Loucy (cell line): ENCODE results near the gene PIAS4.

Source experiments
- H2AFZ ChIP-seq: fragments of 200-600 bp; sonication (generic); 2 replicates; pipeline ENCODE4 v1.6.0; 2016; ENCODE audit warnings: antibody characterized with exemption, mild to moderate bottlenecking, low read length, moderate library complexity
- H3F3A ChIP-seq: fragments of 200-600 bp; 2 replicates; pipeline ENCODE4 v1.6.0; 2016; ENCODE audit warnings: antibody characterized with exemption, low read depth, mild to moderate bottlenecking
- H3K27me3 ChIP-seq: fragments of 200-600 bp; sonication (generic); 2 replicates; pipeline ENCODE4 v1.6.1; 2014; ENCODE audit warnings: low read length, mild to moderate bottlenecking; ENCODE audit not compliant: insufficient read depth, poor library complexity, severe bottlenecking
- H3K36me3 ChIP-seq: fragments of 200-600 bp; sonication (generic); 2 replicates; pipeline ENCODE4 v1.6.1; 2016; ENCODE audit warnings: low read length; ENCODE audit not compliant: insufficient read depth
- H3K4me1 ChIP-seq: fragments of 200-600 bp; sonication (generic); 2 replicates; pipeline ENCODE4 v1.5.1; 2014; ENCODE audit warnings: low read length, mild to moderate bottlenecking; ENCODE audit not compliant: insufficient read depth, poor library complexity, severe bottlenecking
- H3K4me2 ChIP-seq: fragments of 200-600 bp; sonication (generic); 2 replicates; pipeline ENCODE4 v1.6.0; 2014; ENCODE audit warnings: antibody characterized with exemption, low read length, low read depth, mild to moderate bottlenecking; ENCODE audit not compliant: poor library complexity, severe bottlenecking
- H3K4me3 ChIP-seq: fragments of 200-600 bp; sonication (generic); 2 replicates; pipeline ENCODE4 v1.5.1; 2014; ENCODE audit warnings: low read length, mild to moderate bottlenecking, mixed read lengths; ENCODE audit not compliant: poor library complexity, severe bottlenecking
- H3K79me2 ChIP-seq: fragments of 200-600 bp; sonication (generic); 2 replicates; pipeline ENCODE4 v1.6.1; 2014; ENCODE audit warnings: low read length; ENCODE audit not compliant: insufficient read depth
- H3K9ac ChIP-seq: fragments of 200-600 bp; sonication (generic); 2 replicates; pipeline ENCODE4 v1.6.0; 2014; ENCODE audit warnings: mild to moderate bottlenecking, low read depth, low read length, moderate library complexity; ENCODE audit not compliant: poor library complexity, severe bottlenecking
- H3K9me2 ChIP-seq: fragments of 200-600 bp; sonication (generic); replicated peaks from 2 replicates; pipeline ENCODE4 v1.6.1; 2016; ENCODE audit warnings: low read depth, low read length, mixed read lengths
- H3K9me3 ChIP-seq: fragments of 200-600 bp; sonication (generic); 2 replicates; pipeline ENCODE4 v1.6.1; 2014; ENCODE audit warnings: mild to moderate bottlenecking, antibody characterized with exemption, low read length, low read depth; ENCODE audit not compliant: insufficient read depth
- H4K20me1 ChIP-seq: fragments of 200-600 bp; sonication (generic); 2 replicates; pipeline ENCODE4 v1.6.0; 2014; ENCODE audit warnings: antibody characterized with exemption, low read length, mild to moderate bottlenecking; ENCODE audit not compliant: insufficient read depth, poor library complexity, severe bottlenecking
- CTCF ChIP-seq: fragments of 200-600 bp; sonication (generic); conservative IDR thresholded peaks from 2 replicates; pipeline ENCODE4 v1.5.1; 2014; ENCODE audit warnings: mild to moderate bottlenecking, antibody characterized with exemption, low read length
- EZH2phosphoT487 ChIP-seq: fragments of 200-600 bp; IDR thresholded peaks from 2 replicates; pipeline ENCODE4 v1.6.1; 2018; ENCODE audit warnings: antibody characterized with exemption, mild to moderate bottlenecking, moderate library complexity, borderline replicate concordance

Gene PIAS4

GRCh38 chr19:4064149-4064495 lies 56.6 kb downstream of the PIAS4 start:
- Histone ChIP-seq H3K27me3 (no peaks in the 10 kb centered on the region), H3K4me2 (peak overlapping the region; percentile 79), H3K36me3 (peaks cover 5% of the 10 kb centered on the region; the same call in 1 of the 2 replicates), H3K9ac (peak overlapping the region; percentile 76), H3K4me3 (peak overlapping the region; percentile 78), H2AFZ (no peak overlapping the region), H3K4me1 (peaks cover 16% of the 10 kb centered on the region), H3K9me3 (no peaks in the 10 kb centered on the region), H4K20me1 (peaks cover 63% of the 10 kb centered on the region), H3K79me2 (peaks cover 68% of the 10 kb centered on the region), H3K9me2 (no peaks in the 10 kb centered on the region), H3F3A (no peaks in the 10 kb centered on the region)
- TF ChIP-seq CTCF (no peak), EZH2phosphoT487 (no peak)

DNA sequence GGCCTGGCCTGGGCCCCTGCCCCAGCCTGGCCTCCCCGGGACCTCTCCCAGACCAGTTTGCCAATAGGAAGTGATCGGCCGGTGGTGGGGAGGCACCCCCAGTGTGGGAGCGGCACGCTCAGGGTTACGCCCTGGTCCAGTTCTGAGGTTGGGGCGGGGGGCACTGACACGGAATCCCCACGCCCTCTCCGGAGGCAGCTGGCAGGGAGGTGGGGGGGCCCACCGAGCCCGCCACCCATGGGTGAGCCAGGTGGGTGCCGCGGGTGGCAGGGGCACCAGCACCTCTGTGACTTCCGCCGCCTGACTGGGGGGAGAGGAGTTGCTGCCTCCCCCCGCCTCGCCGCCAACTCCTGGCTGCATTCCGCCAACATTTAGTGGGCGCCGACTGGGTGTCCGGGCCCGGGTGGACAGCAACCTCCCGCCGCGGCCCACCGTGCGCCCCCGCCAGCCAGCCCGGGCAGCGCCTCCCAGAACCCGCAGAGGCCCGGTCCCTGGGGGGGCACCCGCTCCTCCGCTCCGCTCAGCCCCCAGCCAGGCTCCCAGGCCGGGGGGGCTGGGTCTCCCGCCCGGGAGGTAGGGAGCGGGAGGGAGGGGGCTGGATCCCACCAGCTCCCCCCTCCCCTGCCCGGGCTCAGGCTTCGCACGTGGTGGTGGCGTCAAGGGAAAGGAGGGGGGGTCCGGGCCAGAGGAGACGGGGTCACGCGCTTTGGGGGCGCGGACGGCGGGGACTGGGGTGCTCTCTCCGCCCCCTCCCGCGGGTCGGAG lies 57.1 kb downstream of the PIAS4 start:
- H4K20me1 ChIP-seq = peaks cover 57% of the 10 kb centered on the region
- peaks cover 16% of the 10 kb centered on the region for H3K4me1 ChIP-seq

DNA sequence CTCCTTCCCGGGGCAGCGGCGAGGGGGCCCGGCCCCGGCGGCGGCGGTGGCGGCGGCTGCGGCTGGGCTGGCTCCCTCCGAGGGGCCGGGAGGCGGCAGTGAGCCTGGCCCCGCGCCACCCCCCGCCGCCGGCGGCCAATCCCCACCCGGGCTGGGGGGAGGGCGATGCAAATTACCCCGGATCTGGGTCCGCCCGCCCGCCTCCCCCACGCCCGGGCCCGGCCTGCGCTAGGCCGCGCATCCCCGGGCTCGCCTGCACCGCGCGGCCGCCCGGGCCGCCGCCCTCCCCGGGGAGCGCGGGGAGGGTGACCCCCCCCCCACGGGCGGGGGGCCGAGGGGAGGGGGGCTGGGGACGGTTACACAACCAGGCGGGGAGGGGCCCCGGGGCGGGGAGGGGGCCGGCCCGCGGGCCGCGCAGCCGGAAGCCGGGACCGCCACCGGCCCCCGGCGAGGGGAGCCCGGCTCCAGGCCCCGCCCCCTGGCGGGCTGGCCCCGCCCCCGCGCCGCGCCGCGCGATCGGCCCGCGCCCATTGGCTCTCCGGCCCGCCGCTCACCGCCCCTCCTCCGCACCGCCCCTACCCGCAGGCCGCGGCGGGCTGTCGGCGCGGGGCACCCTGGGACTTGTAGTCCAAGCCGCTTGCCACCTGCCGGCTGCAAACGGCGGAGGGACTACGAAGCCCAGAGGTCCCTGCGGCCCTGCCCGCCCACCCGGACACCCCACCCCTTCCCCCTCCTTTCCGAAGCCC lies 58.1 kb downstream of the PIAS4 start:
- H3K4me3 ChIP-seq = peak overlapping the region; percentile 86
- peaks cover 55% of the 10 kb centered on the region for H3K79me2 ChIP-seq
- peak overlapping the region; percentile 99 for H3K9ac ChIP-seq

More for the DNA sequence above, 57.1 kb downstream of the PIAS4 start:
- H3K9me2 ChIP-seq = no peaks in the 10 kb centered on the region
- H3K4me3 ChIP-seq = peak overlapping the region; percentile 78
- H2AFZ ChIP-seq = no peak overlapping the region
- TF ChIP-seq EZH2phosphoT487 = no peak
- TF ChIP-seq CTCF = no peak
- H3K9ac ChIP-seq = peak overlapping the region; percentile 76
- no peaks in the 10 kb centered on the region for H3K9me3 ChIP-seq
- H3K27me3 ChIP-seq = no peaks in the 10 kb centered on the region
- peaks cover 64% of the 10 kb centered on the region for H3K79me2 ChIP-seq
- H3K36me3 ChIP-seq = peaks cover 5% of the 10 kb centered on the region; the same call in 1 of the 2 replicates
- H3K4me2 ChIP-seq = peak overlapping the region; percentile 79
- H3F3A ChIP-seq = no peaks in the 10 kb centered on the region

More for the DNA sequence above, 58.1 kb downstream of the PIAS4 start:
- H4K20me1 ChIP-seq = peaks cover 48% of the 10 kb centered on the region
- peaks cover 16% of the 10 kb centered on the region for H3K4me1 ChIP-seq
- TF ChIP-seq EZH2phosphoT487 (no peak), CTCF (no peak)
- no peaks in the 10 kb centered on the region for H3F3A ChIP-seq
- no peaks in the 10 kb centered on the region for H3K9me2 ChIP-seq
- no peaks in the 10 kb centered on the region for H3K9me3 ChIP-seq
- H2AFZ ChIP-seq = no peak overlapping the region
- no peak overlapping the region for H3K4me2 ChIP-seq
- peaks cover 5% of the 10 kb centered on the region; the same call in 1 of the 2 replicates for H3K36me3 ChIP-seq
- H3K27me3 ChIP-seq = no peaks in the 10 kb centered on the region
